OCI-LY7 (cell line): ENCODE results near the gene ALDOA. TPM values are rescaled to one million over a fixed set of nuclear protein-coding genes. Genes with fewer than 3 reads are reported as not detected.

Source experiments
- BruUV-seq: library from RNA; stranded (reverse); fragments of 400-500 nt; replicated peaks from 2 replicates; lab custom pipeline; 2021; lab: Mats Ljungman, UMichigan
- CTCF ChIA-PET: fragments of 300-600 bp; sonication (Branson Sonifier 250); formaldehyde crosslinking; loops from one replicate; lab custom pipeline; 2022; ENCODE audit warnings: antibody characterized with exemption; ENCODE audit not compliant: unreplicated experiment; lab: Charles Lee
- POLR2A ChIA-PET: fragments of 300-600 bp; sonication (Branson Sonifier 250); formaldehyde crosslinking; loops from one replicate; lab custom pipeline; 2022; ENCODE audit warnings: antibody characterized with exemption; lab: Charles Lee
- DNase-seq: peaks from one replicate; pipeline ENCODE4 v3.0.0-alpha.2; 2015; ENCODE audit warnings: low spot score
- H2AFZ ChIP-seq: fragments of 200-600 bp; sonication (generic), shearing (Covaris generic); 2 replicates; pipeline ENCODE4 v1.6.1; 2014; ENCODE audit warnings: mild to moderate bottlenecking, antibody characterized with exemption, low read length, moderate library complexity
- H3K27ac ChIP-seq: fragments of 200-600 bp; sonication (generic); 2 replicates; pipeline ENCODE4 v1.5.1; 2014; ENCODE audit warnings: mixed run types, low read depth, mild to moderate bottlenecking, moderate library complexity, low read length, inconsistent platforms; ENCODE audit not compliant: poor library complexity, severe bottlenecking
- H3K36me3 ChIP-seq: fragments of 200-600 bp; sonication (generic); 2 replicates; pipeline ENCODE4 v1.6.1; 2014; ENCODE audit warnings: mild to moderate bottlenecking, antibody characterized with exemption, low read length, moderate library complexity, mixed read lengths; ENCODE audit not compliant: insufficient read depth
- H3K4me1 ChIP-seq: fragments of 200-600 bp; sonication (generic); 2 replicates; pipeline ENCODE4 v1.5.1; 2014; ENCODE audit warnings: mild to moderate bottlenecking, low read length; ENCODE audit not compliant: insufficient read depth, poor library complexity, severe bottlenecking
- H3K4me2 ChIP-seq: fragments of 200-600 bp; sonication (generic); 2 replicates; pipeline ENCODE4 v1.6.1; 2014; ENCODE audit warnings: mild to moderate bottlenecking, low read length
- H3K4me3 ChIP-seq: fragments of 200-600 bp; sonication (generic); 2 replicates; pipeline ENCODE4 v1.5.1; 2014; ENCODE audit warnings: mild to moderate bottlenecking, low read depth, low read length; ENCODE audit not compliant: poor library complexity, severe bottlenecking
- H3K79me2 ChIP-seq: fragments of 200-600 bp; sonication (generic); 2 replicates; pipeline ENCODE4 v1.6.1; 2016; ENCODE audit warnings: low read depth, mild to moderate bottlenecking, low read length, moderate library complexity, mixed read lengths; ENCODE audit not compliant: insufficient read depth
- H3K9me2 ChIP-seq: fragments of 200-600 bp; sonication (generic); 2 replicates; pipeline ENCODE4 v1.6.1; 2016; ENCODE audit warnings: mild to moderate bottlenecking, low read length, mixed read lengths; ENCODE audit not compliant: insufficient read depth
- H3K9me3 ChIP-seq: fragments of 200-600 bp; sonication (generic); 2 replicates; pipeline ENCODE4 v1.6.1; 2014; ENCODE audit warnings: mild to moderate bottlenecking, mixed run types, low read length, mixed read lengths
- H4K20me1 ChIP-seq: fragments of 200-600 bp; sonication (generic); 2 replicates; pipeline ENCODE4 v1.6.1; 2014; ENCODE audit warnings: mild to moderate bottlenecking, antibody characterized with exemption, low read length, moderate library complexity, mixed read lengths; ENCODE audit not compliant: insufficient read depth
- EZH2phosphoT487 ChIP-seq: fragments of 200-600 bp; sonication (generic); IDR thresholded peaks from 2 replicates; pipeline ENCODE4 v1.6.1; 2018; ENCODE audit warnings: low read depth, borderline replicate concordance, mild to moderate bottlenecking, mixed run types, antibody characterized with exemption, low read length, moderate library complexity, mixed read lengths
- intact Hi-C: fragments of 100-400 bp; cut with micrococcal nuclease; formaldehyde crosslinking; loops from one replicate; pipeline ENCODE4 v1.10.0; 2022; ENCODE audit not compliant: unreplicated experiment
- total RNA-seq, 2 experiments: library from RNA; depleted of rRNA in 1 of 2; stranded (reverse); fragments of >200 nt in 1 of 2; shearing (Covaris generic) in 1 of 2; gene quantifications; 2 replicates each; pipeline ENCODE4 v1.2.3, GENCODE V29; 2014 to 2022
- TF ChIP-seq, protein P1 (sequence below): fragments of 200-600 bp; sonication (generic); conservative IDR thresholded peaks from 2 replicates; pipeline ENCODE4 v1.5.1; 2014; ENCODE audit warnings: mild to moderate bottlenecking, antibody characterized with exemption, low read length, moderate library complexity, mixed read lengths

ALDOA gene
- total RNA-seq, 2 experiments from 2014 or later, result 809 to 1,029 TPM

- no TSS peak for BruUV-seq
Observed at GRCh38 chr16:30027588-30028437, 37.7 kb upstream of the ALDOA start.

GRCh38 chr16:30028438-30029076, 37.0 kb upstream of the ALDOA start:
- H3K9me3 ChIP-seq, result no peaks in the 10 kb centered on the region
- H3K36me3 ChIP-seq, result no peaks in the 10 kb centered on the region
- H4K20me1 ChIP-seq, result no peaks in the 10 kb centered on the region
- H3K4me3 ChIP-seq, result no peak overlapping the region
- POLR2A ChIA-PET, result no interaction called here
- no peaks in the 10 kb centered on the region for H3K4me1 ChIP-seq
- no peaks in the 10 kb centered on the region for H3K9me2 ChIP-seq
- CTCF ChIA-PET, result no interaction called here
- no TSS peak for BruUV-seq
- no peak overlapping the region for H3K4me2 ChIP-seq
- intact Hi-C loops, result no loop called here
- TF ChIP-seq EZH2phosphoT487, result no peak
- TF ChIP-seq, protein P1, sequence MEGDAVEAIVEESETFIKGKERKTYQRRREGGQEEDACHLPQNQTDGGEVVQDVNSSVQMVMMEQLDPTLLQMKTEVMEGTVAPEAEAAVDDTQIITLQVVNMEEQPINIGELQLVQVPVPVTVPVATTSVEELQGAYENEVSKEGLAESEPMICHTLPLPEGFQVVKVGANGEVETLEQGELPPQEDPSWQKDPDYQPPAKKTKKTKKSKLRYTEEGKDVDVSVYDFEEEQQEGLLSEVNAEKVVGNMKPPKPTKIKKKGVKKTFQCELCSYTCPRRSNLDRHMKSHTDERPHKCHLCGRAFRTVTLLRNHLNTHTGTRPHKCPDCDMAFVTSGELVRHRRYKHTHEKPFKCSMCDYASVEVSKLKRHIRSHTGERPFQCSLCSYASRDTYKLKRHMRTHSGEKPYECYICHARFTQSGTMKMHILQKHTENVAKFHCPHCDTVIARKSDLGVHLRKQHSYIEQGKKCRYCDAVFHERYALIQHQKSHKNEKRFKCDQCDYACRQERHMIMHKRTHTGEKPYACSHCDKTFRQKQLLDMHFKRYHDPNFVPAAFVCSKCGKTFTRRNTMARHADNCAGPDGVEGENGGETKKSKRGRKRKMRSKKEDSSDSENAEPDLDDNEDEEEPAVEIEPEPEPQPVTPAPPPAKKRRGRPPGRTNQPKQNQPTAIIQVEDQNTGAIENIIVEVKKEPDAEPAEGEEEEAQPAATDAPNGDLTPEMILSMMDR, result no peak
- no peak for DNase-seq
- no peak overlapping the region for H3K27ac ChIP-seq
- no peaks in the 10 kb centered on the region for H3K79me2 ChIP-seq
- H2AFZ ChIP-seq, result no peak overlapping the region

More at GRCh38 chr16:30027588-30028437, 37.7 kb upstream of the ALDOA start:
- Histone ChIP-seq H3K9me3 (no peaks in the 10 kb centered on the region), H3K27ac (no peak overlapping the region), H4K20me1 (no peaks in the 10 kb centered on the region), H3K4me2 (no peak overlapping the region), H2AFZ (no peak overlapping the region), H3K36me3 (no peaks in the 10 kb centered on the region), H3K4me3 (no peak overlapping the region), H3K4me1 (no peaks in the 10 kb centered on the region), H3K9me2 (no peaks in the 10 kb centered on the region), H3K79me2 (no peaks in the 10 kb centered on the region)
- intact Hi-C loops, result no loop called here
- POLR2A ChIA-PET, result no interaction called here
- no peak for TF ChIP-seq EZH2phosphoT487
- TF ChIP-seq, protein P1, result no peak
- CTCF ChIA-PET, result no interaction called here
- no peak for DNase-seq
